GM10248 (cell line): Measurements from ENCODE around the gene MEIS3.

ENCODE experiments used
- CTCF ChIA-PET: fragments of 300-600 bp; sonication (Branson Sonifier 250); formaldehyde crosslinking; extraction: SDS; loops from one replicate; lab custom pipeline; 2021; ENCODE audit warnings: antibody characterized with exemption; lab: Yijun Ruan, JAX
- POLR2A ChIA-PET: fragments of 350-650 bp; sonication (Branson Sonifier 250); formaldehyde crosslinking; extraction: SDS; loops from one replicate; lab custom pipeline; 2020; ENCODE audit warnings: antibody characterized with exemption; lab: Yijun Ruan, JAX
- DNase-seq: peaks from one replicate; pipeline ENCODE4 v3.0.0; 2012; ENCODE audit errors: extremely low spot score
- TF ChIP-seq, protein P1 (sequence below): IDR thresholded peaks from 2 replicates; pipeline ENCODE4 v1.5.1; 2012; ENCODE audit warnings: mild to moderate bottlenecking, low read depth; ENCODE audit errors: extremely low read depth, missing control alignments, control extremely low read depth

MEIS3 gene

DNA sequence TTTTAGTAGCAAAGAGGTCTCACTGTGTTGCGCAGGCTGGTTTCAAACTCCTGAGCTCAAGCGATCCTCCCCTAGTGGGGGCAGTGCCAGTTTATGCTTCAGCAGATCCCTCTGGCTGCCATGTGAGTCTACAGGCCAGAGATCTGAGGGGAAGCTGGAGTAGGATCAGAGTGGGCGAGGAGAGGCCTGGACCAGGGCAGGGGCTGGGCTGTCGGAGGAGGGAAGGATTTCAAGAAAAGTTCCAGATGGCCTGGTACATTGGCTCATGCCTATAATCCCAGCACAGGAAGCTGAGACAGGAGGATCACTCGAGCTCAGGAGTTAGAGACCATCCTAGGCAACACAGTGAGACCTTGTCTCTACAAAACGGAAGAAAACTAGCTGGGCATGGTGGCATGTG, 60.4 kb downstream of the MEIS3 start:
- POLR2A ChIA-PET = no interaction called here
- CTCF ChIA-PET = interaction anchor here (1.3 to 6.0 kb wide), 3 partner anchors 10 to 32 kb away, joined by 4 to 39 read pairs (median 9); partner anchors contain the start of gene DHX34
- no peak for DNase-seq
- TF ChIP-seq, protein P1, sequence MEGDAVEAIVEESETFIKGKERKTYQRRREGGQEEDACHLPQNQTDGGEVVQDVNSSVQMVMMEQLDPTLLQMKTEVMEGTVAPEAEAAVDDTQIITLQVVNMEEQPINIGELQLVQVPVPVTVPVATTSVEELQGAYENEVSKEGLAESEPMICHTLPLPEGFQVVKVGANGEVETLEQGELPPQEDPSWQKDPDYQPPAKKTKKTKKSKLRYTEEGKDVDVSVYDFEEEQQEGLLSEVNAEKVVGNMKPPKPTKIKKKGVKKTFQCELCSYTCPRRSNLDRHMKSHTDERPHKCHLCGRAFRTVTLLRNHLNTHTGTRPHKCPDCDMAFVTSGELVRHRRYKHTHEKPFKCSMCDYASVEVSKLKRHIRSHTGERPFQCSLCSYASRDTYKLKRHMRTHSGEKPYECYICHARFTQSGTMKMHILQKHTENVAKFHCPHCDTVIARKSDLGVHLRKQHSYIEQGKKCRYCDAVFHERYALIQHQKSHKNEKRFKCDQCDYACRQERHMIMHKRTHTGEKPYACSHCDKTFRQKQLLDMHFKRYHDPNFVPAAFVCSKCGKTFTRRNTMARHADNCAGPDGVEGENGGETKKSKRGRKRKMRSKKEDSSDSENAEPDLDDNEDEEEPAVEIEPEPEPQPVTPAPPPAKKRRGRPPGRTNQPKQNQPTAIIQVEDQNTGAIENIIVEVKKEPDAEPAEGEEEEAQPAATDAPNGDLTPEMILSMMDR = no peak

DNA sequence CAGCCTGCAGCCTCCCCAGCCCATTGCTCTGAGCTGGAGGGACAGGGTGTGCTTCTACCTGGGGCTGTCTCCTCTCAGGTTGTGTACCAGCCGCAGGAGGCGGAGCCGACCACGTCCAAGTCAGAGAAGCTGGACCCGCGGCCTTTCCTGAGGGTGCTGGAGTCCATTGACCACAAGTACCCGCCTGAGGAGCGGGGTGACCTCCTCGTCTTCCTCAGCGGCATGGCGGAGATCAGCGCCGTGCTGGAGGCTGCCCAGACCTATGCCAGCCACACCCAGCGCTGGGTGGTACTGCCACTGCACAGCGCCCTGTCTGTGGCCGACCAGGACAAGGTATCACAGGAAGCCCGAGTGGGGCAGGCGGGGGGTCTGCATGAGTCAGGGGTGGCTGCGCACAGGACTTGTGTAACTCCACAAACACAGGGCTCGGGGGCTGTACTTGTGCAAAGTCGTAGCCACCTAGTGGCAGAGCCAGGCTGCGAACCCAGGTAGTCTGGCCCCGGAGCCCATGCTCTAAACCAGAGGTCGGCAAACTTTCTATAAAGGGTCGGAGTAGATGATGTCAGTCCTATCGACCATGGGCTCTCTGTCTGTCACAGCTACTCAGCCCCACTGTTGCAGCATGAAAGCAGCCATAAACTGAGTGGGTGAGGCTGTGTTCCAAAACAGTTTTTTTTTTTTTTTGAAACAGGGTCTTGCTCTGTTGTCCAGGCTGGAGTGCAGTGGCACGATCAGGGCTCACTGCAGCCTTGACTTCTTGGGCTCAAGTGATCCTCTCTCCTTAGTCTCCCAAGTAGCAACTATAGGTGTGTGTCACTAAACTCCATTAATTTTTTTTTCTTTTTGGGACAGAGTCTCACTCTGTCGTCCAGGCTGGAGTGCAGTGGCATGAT, 61.3 kb downstream of the MEIS3 start:
- POLR2A ChIA-PET = no interaction called here
- TF ChIP-seq, protein P1 = peak; percentile 18
- no peak for DNase-seq
- CTCF ChIA-PET = interaction anchor here (2.9 to 6.0 kb wide), 2 partner anchors 9 to 33 kb away, joined by 9 to 39 read pairs; partner anchors contain the start of gene DHX34

DNA sequence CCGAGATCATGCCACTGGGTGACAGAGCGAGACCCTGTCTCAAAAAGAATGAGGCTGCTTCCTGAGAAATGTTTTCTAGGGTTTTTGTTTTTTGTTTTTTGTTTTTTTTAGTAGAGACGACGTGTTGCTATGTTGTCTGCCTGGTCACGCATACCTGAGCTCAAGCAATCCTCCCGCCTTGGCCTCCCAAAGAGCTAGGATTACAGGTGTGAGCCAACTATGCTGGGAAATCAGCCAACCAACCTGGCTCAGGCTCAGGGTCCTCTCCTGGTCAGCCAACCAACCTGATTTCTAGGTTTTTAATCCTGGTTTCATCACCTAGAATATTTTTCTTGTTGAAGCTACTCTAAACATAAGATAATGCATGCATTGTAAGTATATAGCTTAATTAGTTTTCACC, 62.4 kb downstream of the MEIS3 start:
- TF ChIP-seq, protein P1 = no peak
- ChIA-PET CTCF (interaction anchor here (1.1 to 6.0 kb wide), 3 partner anchors 8 to 61 kb away, joined by 3 to 39 read pairs (median 9); partner anchors contain the start of gene DHX34), POLR2A (no interaction called here)
- DNase-seq = no peak

DNA sequence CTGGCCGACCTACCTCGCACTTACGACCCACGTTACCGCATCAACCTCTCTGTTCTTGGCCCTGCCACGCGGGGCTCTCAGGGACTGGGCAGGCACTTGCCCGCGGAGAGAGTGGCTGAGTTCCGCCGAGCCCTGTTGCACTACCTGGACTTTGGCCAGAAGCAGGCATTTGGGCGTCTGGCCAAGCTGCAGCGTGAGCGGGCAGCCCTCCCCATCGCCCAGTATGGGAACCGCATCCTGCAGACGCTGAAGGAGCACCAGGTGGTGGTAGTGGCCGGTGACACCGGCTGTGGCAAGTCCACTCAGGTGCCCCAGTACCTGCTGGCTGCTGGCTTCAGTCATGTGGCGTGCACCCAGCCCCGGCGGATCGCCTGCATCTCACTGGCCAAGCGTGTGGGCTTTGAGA, 66.0 kb downstream of the MEIS3 start:
- CTCF ChIA-PET = no interaction called here
- TF ChIP-seq, protein P1 = no peak
- DNase-seq = no peak
- POLR2A ChIA-PET = no interaction called here
